Measurements from ENCODE around the gene SH3RF3.
"Not testable (repeated sequence)": the region's sequence is repeated elsewhere in the genome, so short reads cannot be mapped to it uniquely, and the experiment has no call there.

Gene SH3RF3

GRCh38 chr2:109528811-109529501, 400.0 kb downstream of the SH3RF3 start:
- H3K9me3 ChIP-seq, result no peaks in the 10 kb centered on the region; the same call in 1 of the 2 replicates
- H3K9ac ChIP-seq, result peak overlapping the region; percentile 49; the same call in 1 of the 2 replicates
- H3K4me1 ChIP-seq, result peaks cover 95% of the 10 kb centered on the region
- peak overlapping the region; percentile 80 for H3K4me2 ChIP-seq
- H3K27ac ChIP-seq, result peak overlapping the region; percentile 82
- H3K4me3 ChIP-seq, result peak overlapping the region; percentile 5; the same call in 1 of the 2 replicates
- H4K20me1 ChIP-seq, result no peaks in the 10 kb centered on the region
- TF ChIP-seq Cebpa-rat (IDR thresholded peaks at IDR 0.05), result no peak
- H3K36me3 ChIP-seq, result no peaks in the 10 kb centered on the region
- H3K27me3 ChIP-seq, result no peaks in the 10 kb centered on the region

- Histone ChIP-seq H3K4me1 (peaks cover 87% of the 10 kb centered on the region), H3K9ac (peak overlapping the region; percentile 49; the same call in 1 of the 2 replicates), H3K4me2 (peak overlapping the region; percentile 80), H3K4me3 (0 out of 2 replicates have a peak overlapping the region, but pooled peaks have one; percentile 16), H4K20me1 (no peaks in the 10 kb centered on the region), H3K27me3 (no peaks in the 10 kb centered on the region), H3K27ac (peak overlapping the region; percentile 82), H3K36me3 (no peaks in the 10 kb centered on the region), H3K9me3 (no peaks in the 10 kb centered on the region; the same call in 1 of the 2 replicates)
- TF ChIP-seq Cebpa-rat (IDR thresholded peaks at IDR 0.05), result no peak
These were observed 400.8 kb downstream of the SH3RF3 start for GRCh38 chr2:109529532-109530449.

- Histone ChIP-seq H3K27me3 (no peaks in the 10 kb centered on the region), H3K27ac (peak overlapping the region; percentile 82), H3K4me2 (peak overlapping the region; percentile 80), H3K9me3 (peaks cover 6% of the 10 kb centered on the region; the same call in 1 of the 2 replicates), H3K9ac (no peak overlapping the region), H3K4me1 (peaks cover 78% of the 10 kb centered on the region), H3K36me3 (no peaks in the 10 kb centered on the region), H3K4me3 (no peak overlapping the region), H4K20me1 (no peaks in the 10 kb centered on the region)
- no peak for TF ChIP-seq Cebpa-rat (IDR thresholded peaks at IDR 0.05)
These were observed 401.7 kb downstream of the SH3RF3 start for GRCh38 chr2:109530712-109531111.

GRCh38 chr2:109531221-109531620, 402.2 kb downstream of the SH3RF3 start:
- TF ChIP-seq Cebpa-rat (IDR thresholded peaks at IDR 0.05), result no peak
- no peak overlapping the region for H3K9ac ChIP-seq
- H3K4me1 ChIP-seq, result peaks cover 73% of the 10 kb centered on the region
- peak overlapping the region; percentile 82 for H3K27ac ChIP-seq
- H3K9me3 ChIP-seq, result peaks cover 9% of the 10 kb centered on the region
- H3K27me3 ChIP-seq, result no peaks in the 10 kb centered on the region
- H3K4me2 ChIP-seq, result peak overlapping the region; percentile 80
- no peaks in the 10 kb centered on the region for H4K20me1 ChIP-seq
- no peaks in the 10 kb centered on the region for H3K36me3 ChIP-seq
- H3K4me3 ChIP-seq, result no peak overlapping the region

- Histone ChIP-seq H3K27me3 (no peaks in the 10 kb centered on the region), H3K36me3 (no peaks in the 10 kb centered on the region), H3K27ac (peak overlapping the region; percentile 49), H3K9me3 (peaks cover 18% of the 10 kb centered on the region), H3K4me1 (peaks cover 64% of the 10 kb centered on the region), H3K4me3 (no peak overlapping the region), H3K4me2 (peak overlapping the region; percentile 80), H4K20me1 (no peaks in the 10 kb centered on the region), H3K9ac (no peak overlapping the region)
- TF ChIP-seq Cebpa-rat (IDR thresholded peaks at IDR 0.05), result no peak
These were observed 403.1 kb downstream of the SH3RF3 start for GRCh38 chr2:109531896-109532727.

- no peak for TF ChIP-seq Cebpa-rat (IDR thresholded peaks at IDR 0.05)
- Histone ChIP-seq H3K9ac (no peak overlapping the region), H3K4me2 (peak overlapping the region; percentile 43), H3K27me3 (no peaks in the 10 kb centered on the region), H3K4me1 (peaks cover 58% of the 10 kb centered on the region), H3K4me3 (no peak overlapping the region), H3K9me3 (peaks cover 23% of the 10 kb centered on the region), H4K20me1 (no peaks in the 10 kb centered on the region), H3K36me3 (no peaks in the 10 kb centered on the region), H3K27ac (peak overlapping the region; percentile 49)
These were observed 403.7 kb downstream of the SH3RF3 start for GRCh38 chr2:109532728-109533076.

- peaks cover 47% of the 10 kb centered on the region for H3K4me1 ChIP-seq
- no peaks in the 10 kb centered on the region for H3K36me3 ChIP-seq
- H4K20me1 ChIP-seq, result no peaks in the 10 kb centered on the region
- no peak overlapping the region for H3K4me3 ChIP-seq
- no peak overlapping the region for H3K9ac ChIP-seq
- H3K27ac ChIP-seq, result no peak overlapping the region
- H3K27me3 ChIP-seq, result no peaks in the 10 kb centered on the region
- no peak overlapping the region for H3K4me2 ChIP-seq
- H3K9me3 ChIP-seq, result peaks cover 23% of the 10 kb centered on the region
- no peak for TF ChIP-seq Cebpa-rat (IDR thresholded peaks at IDR 0.05)
These were observed 404.8 kb downstream of the SH3RF3 start for GRCh38 chr2:109533823-109534222.

- Histone ChIP-seq H3K4me2 (no peak overlapping the region), H3K9me3 (peaks cover 23% of the 10 kb centered on the region), H3K27me3 (no peaks in the 10 kb centered on the region), H3K4me3 (no peak overlapping the region), H3K27ac (no peak overlapping the region), H3K9ac (no peak overlapping the region), H4K20me1 (no peaks in the 10 kb centered on the region), H3K36me3 (no peaks in the 10 kb centered on the region), H3K4me1 (peaks cover 47% of the 10 kb centered on the region)
- no peak for TF ChIP-seq Cebpa-rat (IDR thresholded peaks at IDR 0.05)
These were observed 406.4 kb downstream of the SH3RF3 start for GRCh38 chr2:109535217-109535946.

GRCh38 chr2:109536556-109536955, 407.6 kb downstream of the SH3RF3 start:
- H4K20me1 ChIP-seq, result not testable (repeated sequence)

More at GRCh38 chr2:109536556-109536955, 407.6 kb downstream of the SH3RF3 start:
- H3K27me3 ChIP-seq, H3K36me3 ChIP-seq, H3K4me2 ChIP-seq, H3K9ac ChIP-seq, H3K4me3 ChIP-seq, H3K27ac ChIP-seq: not testable (repeated sequence)
- H3K4me1 ChIP-seq, result peaks cover 37% of the 10 kb centered on the region
- H3K9me3 ChIP-seq, result peaks cover 23% of the 10 kb centered on the region

All from BLaER1 (cell line).